GM19395 (cell line): ENCODE results near the gene SPATA6.
"Not testable (repeated sequence)": the region's sequence is repeated elsewhere in the genome, so short reads cannot be mapped to it uniquely, and the experiment has no call there.

Experiments
- ATAC-seq: cut with Tn5 transposase; IDR thresholded peaks from one replicate; pipeline ENCODE4 v1.9.1; 2021; ENCODE audit warnings: mild to moderate bottlenecking, moderate library complexity; ENCODE audit not compliant: unreplicated experiment

The SPATA6 gene

GRCh38 chr1:48462716-48463302 is 9.2 kb downstream of the SPATA6 start:
- ATAC-seq: no peak

- no peak for ATAC-seq
These were observed 21.5 kb downstream of the SPATA6 start for GRCh38 chr1:48450505-48450904.

- no peak for ATAC-seq
These were observed 23.1 kb downstream of the SPATA6 start for GRCh38 chr1:48448932-48449331.

- not testable (repeated sequence) for ATAC-seq
These were observed 27.8 kb downstream of the SPATA6 start for GRCh38 chr1:48444186-48444585.

GRCh38 chr1:48442864-48443619 is 29.0 kb downstream of the SPATA6 start:
- no peak for ATAC-seq

GRCh38 chr1:48440786-48441185 is 31.2 kb downstream of the SPATA6 start:
- ATAC-seq: not testable (repeated sequence)

- no peak for ATAC-seq
These were observed 32.6 kb downstream of the SPATA6 start for GRCh38 chr1:48439380-48439779.

- ATAC-seq: not testable (repeated sequence)
These were observed 34.6 kb downstream of the SPATA6 start for GRCh38 chr1:48437379-48437778.

GRCh38 chr1:48435312-48436002 is 36.5 kb downstream of the SPATA6 start:
- not testable (repeated sequence) for ATAC-seq

GRCh38 chr1:48430832-48431231 is 41.2 kb downstream of the SPATA6 start:
- no peak for ATAC-seq

DNA sequence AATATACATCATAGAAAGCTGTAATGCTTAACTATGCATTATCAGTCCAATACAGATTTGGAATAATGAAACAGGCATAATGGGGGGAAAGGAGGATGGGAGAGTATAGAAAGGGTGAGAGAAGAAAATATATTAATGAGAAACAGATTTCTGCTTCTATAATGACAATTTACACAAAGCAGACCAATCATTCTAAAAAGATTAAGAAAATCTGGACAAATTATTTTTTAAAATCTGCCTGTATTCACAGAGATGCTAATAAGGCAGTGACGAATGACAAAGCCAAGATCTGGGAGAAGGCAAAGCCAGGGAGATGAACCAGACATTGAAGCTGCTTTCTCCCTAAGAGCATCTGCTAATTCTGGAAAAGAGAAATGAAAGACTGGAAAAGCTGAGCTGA is 50.0 kb downstream of the SPATA6 start:
- no peak for ATAC-seq

GRCh38 chr1:48418742-48419141 is 53.3 kb downstream of the SPATA6 start:
- no peak for ATAC-seq

DNA sequence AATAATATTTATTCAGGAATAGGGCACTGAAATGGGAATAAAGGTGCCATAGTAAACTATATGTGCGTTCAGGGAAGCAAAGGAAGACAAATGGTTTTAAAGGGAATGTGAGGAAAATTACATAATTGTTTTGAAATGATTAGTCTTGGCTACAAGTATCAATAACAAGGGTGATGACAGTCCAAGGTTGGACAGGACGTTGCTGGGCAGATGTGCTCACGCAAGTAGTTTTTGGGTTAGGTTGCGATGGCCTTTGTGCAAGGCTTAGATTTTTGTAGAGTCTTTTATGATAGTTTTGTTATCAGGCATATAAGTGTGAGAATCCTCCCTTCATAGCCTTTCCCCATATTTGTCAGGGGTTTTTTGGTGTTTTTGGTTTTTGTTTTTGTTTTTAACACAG is 57.0 kb downstream of the SPATA6 start:
- no peak for ATAC-seq

DNA sequence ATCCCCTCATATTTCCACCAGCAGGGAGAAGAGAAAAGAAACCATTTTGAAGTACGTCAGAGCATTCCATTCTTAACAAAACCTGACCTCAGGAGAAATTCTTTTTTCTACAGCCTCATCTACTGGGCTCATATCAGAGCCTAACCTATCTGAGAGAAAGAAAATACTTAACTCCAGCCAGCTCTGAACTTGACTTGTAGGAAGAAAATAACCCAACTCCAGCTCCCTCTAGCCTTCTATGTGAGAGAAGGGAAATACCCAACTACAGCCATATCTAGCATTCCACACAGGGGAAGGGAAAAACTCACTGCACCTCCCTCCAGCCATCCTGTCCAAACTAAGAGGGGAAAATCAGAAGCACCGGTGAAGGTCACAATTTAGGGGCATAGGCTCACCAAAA is 57.7 kb downstream of the SPATA6 start:
- ATAC-seq: no peak

DNA sequence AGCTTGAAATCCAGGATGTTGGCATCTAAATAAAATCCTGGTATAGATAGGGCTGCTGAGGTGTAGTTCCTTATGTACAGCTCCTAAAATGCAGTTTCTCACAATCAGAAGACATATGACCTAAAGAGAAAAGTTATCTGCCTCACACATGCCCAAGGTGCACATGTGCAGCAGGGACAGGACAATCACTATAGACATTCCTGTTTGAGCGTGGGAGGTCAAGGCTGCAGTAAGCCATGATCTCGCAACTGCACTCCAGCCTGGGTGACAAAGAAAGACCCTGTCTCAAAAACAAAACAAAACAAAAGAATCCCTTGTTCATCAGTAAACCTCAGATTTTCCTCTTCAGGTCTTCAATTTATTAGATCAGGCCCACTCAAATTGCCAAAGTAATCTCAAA is 66.1 kb downstream of the SPATA6 start:
- no peak for ATAC-seq

GRCh38 chr1:48405400-48405799 is 66.6 kb downstream of the SPATA6 start:
- no peak for ATAC-seq

DNA sequence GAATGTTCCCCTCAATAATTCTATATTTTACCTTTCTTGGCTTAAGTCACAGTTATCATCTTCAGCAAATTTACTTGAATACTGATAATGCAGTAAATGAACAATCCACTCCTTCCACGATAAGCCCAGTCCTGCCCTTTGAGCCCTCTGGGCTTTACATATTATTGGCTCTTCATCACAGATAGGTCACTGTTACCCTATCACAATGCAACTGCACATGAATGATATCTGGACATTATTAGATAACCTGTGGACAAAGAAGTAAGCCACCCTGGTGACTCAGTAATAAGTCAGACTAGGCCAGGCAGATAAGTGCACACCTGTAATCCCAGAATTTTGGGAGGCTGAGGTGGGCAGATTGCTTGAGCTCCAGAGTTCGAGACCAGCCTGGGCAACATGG is 69.4 kb downstream of the SPATA6 start:
- no peak for ATAC-seq

DNA sequence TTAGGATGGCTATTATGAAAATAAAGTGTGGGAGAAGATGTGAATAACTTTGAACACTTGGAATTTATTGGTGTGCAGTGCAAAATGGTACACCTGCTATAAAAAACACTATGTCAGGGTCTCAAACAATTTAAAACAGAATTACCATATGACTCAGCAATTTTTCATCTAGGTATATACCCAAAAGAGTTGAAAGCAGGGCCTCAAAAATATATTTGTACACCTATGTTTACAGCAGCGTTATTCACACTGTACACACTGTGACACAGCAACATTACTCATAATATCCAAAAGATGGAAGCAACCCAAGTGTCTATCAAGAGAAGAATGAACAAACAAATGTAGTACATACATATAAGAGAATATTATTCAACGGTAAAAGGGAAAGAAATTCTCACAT is 75.8 kb downstream of the SPATA6 start:
- no peak for ATAC-seq

DNA sequence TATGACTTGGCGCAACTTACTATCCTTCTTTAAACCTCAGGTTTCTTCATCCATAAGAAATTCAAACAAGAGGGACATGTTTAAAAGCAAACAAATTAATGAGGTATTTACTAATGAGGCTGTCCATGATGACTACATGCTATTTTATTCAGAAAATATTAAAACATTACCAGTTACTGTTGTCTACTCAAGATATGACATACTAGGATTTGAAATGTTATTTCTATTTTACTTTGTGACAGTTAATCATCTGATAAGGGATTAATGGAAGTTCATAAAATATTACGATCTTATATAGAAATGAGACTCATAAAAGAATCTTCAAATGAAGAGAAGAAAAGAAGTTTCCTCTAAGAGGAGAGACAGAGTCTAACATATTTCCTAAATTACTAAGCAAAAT is 80.1 kb downstream of the SPATA6 start:
- ATAC-seq: no peak

DNA sequence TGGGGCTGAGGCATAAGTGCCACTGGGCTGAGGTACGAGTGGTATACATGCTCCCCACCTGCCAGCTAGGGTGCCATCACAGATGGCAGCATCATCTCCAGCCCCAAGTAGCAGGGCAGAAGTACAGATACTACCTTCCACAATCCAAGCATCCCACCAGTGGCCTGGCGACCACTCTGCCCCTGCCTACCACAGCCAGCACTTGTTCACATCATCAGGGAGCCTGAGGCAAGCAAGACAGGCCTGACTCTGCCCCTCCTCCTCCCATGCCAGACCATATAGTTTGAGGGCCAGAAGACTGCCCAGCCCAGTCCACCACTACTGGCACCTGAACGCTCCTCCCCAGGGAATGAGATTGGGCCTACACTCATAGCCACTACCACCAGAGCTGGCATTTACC is 84.6 kb downstream of the SPATA6 start:
- ATAC-seq: no peak

- ATAC-seq: no peak
These were observed 97.2 kb downstream of the SPATA6 start for GRCh38 chr1:48374785-48375184.

DNA sequence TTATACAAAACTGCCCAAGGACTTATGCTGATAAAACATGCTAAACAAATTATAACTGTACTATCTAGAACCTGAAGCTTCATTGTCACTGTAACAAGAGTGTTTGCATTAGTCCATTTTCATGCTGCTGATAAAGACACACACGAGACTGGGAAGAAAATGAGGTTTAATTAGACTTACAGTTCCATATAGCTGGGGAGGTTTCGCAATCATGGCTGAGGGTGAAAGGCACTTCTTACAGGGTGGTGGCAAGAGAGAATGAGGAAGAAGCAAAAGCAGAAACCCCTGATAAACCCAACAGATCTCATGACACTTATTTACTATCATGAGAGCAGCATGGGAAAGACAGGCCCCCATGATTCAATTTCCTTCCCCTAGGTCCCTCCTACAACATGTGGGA is 100.4 kb downstream of the SPATA6 start:
- no peak for ATAC-seq
